H1 (cell line): ENCODE data around the gene CCDC159.

Experiments
- ATF2 ChIP-seq: IDR thresholded peaks from 2 replicates; pipeline ENCODE4 v1.6.1; 2012; ENCODE audit warnings: low read length, inconsistent platforms
- CTCF ChIP-seq, 3 experiments: IDR thresholded peaks; 1 replicate in 2 of 3; 2 replicates in 1 of 3; pipeline versions ENCODE4 v1.5.1 to v1.6.1; 2011; ENCODE audit warnings: low read length in 3 of 3, mild to moderate bottlenecking in 3 of 3, inconsistent platforms in 2 of 3, low read depth in 1 of 3, moderate library complexity in 1 of 3; ENCODE audit not compliant: insufficient read depth in 1 of 3; ENCODE audit errors: control extremely low read depth in 1 of 3
- SIN3A ChIP-seq, 2 experiments: IDR thresholded peaks in 1 of 2; conservative IDR thresholded peaks in 1 of 2; 2 replicates each; pipeline ENCODE4 v1.6.1; 2011 to 2012; ENCODE audit warnings: low read length in 2 of 2, improper control_type of control experiment in 1 of 2, low read depth in 1 of 2, mild to moderate bottlenecking in 1 of 2
- TBP ChIP-seq: IDR thresholded peaks from 2 replicates; pipeline ENCODE4 v1.6.1; 2011; ENCODE audit warnings: low read depth, low read length, improper control_type of control experiment

GRCh38 chr19:11355160-11356073 lies 9.1 kb downstream of the CCDC159 start, which contains the start of gene PLPPR2:
- TF ChIP-seq SIN3A (conservative IDR thresholded peaks at IDR 0.05 in 1 of 2, IDR thresholded peaks at IDR 0.05 in 1 of 2; ENCODE audit: low read depth in 1 of 2, low read length in 2 of 2) (peak in 1 of 2 experiments; percentile 73; a peak in 1 of 4 replicates), CTCF (IDR thresholded peaks at IDR 0.05; ENCODE audit: control extremely low read depth in 1 of 3, insufficient read depth in 1 of 3, low read depth in 1 of 3, low read length in 3 of 3) (no peak), TBP (no peak), ATF2 (no peak)
